ENCODE data around the gene NEB.
"Not testable (repeated sequence)": the region's sequence is repeated elsewhere in the genome, so short reads cannot be mapped to it uniquely, and the experiment has no call there.

Gene NEB

DNA sequence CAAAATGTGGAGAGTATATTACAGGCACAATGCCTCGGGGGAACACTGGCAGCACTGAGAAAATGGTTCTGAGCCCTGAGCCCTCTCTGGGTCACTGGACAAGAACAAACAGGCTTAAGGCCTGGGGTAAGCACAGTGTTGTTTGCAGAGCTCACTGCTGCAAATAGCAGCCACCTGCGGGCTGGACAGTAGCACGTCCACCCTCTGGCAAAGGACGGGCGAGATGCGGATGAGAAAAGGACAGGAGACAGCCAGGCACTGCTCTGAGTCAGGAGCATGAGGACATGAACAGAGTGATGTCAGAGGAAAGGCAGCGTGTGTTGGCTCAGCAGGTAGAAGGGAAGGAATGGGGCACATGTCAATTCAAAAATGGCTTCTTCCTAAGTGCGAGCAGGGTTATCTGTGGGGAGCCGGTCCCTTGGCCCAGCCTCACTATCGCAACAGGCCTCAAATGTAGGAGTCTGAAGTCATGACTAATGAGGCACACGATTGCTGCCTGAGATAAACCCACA lies 25.9 kb upstream of the NEB start:
- no peak for DNase-seq

DNA sequence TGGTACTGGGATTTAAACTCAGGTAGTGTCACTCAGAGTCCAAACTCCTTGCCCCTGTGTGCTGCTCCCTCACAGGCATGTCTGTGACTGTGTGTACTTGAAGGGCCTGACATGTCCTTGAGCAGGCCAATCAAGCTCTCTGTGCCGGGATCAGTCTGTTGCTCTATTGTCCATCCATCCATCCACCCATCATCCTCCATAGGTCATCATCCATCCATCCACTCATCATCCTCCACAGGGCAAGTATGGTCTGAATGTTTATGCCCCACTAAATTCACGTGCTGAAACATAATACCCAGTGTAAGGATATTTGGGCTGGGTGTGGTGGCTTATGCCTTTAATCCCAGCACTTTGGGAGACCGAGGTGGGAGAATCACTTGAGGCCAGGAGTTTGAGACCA lies 24.5 kb upstream of the NEB start:
- no peak for DNase-seq

DNA sequence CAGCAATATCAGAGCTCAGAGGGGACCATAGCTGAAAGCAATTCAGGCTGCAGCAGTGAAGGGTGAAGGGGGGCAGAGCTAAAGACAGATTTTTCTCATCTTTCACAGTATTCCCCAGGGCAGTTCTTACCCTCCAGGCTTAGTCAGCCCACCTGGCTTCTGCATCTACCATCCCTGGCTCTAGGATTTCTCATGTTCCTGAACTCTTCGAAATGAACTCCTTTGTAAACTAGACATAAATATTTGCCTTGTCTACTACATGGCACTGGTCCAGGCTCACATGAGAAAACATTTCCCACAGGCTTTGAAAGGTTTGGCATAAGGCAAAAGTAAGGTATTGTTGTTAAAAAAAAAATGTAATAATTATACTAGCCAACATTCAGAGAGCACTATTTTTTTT lies 23.6 kb upstream of the NEB start:
- no peak for DNase-seq

DNA sequence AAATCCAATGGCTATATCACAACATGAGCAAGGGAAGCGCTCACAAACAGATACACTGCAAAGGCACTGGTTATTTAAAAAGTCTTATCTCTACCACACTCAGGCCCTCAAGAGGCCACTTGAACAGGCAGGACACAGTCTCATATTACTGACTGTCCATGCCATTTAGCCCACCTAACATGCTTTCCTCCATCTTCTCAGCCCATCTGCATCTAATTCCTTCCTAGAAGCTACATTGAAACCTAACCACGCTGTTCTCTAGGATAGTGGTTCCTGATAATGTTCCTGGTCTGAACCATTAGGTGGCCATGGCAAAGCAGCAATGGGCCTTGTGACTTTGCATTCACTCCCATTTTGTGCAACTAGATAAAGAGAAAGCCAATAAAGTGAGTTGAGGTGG lies 22.5 kb upstream of the NEB start:
- DNase-seq: no peak

GRCh38 chr2:151754253-151754897 lies 20.1 kb upstream of the NEB start:
- no peak for DNase-seq

- no peak for DNase-seq
Observed at GRCh38 chr2:151753540-151753939, 19.3 kb upstream of the NEB start.

DNA sequence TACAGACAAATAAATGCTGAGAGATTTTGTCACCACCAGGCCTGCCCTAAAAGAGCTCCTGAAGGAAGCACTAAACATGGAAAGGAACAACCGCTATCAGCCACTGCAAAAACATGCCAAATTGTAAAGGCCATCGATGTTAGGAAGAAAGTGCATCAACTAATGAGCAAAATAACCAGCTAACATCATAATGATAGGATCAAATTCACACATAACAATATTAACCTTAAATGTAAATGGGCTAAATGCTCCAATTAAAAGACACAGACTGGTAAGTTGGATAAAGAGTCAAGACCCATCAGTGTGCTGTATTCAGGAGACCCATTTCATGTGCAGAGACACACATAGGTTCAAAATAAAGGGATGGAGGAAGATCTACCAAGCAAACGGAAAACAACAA lies 11.0 kb upstream of the NEB start:
- not testable (repeated sequence) for DNase-seq

DNA sequence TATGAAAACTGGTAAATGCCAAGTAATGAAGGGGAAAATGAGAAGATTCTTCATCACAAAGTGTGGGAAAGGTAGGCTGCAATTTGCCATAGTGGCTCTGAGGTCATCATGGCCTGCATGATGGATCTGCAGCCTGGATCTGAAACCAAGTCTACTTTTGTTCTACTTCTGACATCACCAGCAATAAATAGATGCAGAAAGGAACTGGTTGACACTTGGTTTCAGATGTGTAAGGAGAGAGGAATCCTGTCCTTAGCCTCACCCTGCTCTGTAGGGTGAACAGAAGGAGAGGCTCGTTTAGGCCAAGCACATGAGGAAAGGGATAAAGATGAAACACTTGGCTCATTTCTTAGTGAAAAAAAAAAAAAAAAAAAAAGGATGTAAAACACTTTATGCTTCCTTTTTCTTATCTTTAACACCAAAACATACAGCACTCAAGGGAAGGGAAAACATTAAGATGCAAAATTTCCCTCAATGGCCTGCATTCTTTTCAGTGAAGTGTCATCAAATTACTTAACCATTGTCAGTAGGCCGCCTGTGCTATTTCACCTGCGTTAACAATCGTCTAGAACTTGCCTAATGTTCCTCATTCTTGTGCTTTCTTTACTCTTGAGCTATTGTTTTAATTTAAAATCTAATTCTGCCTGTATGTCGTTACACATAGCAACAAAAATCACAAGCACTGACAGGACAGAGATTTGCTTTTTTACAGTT lies 3.9 kb downstream of the NEB start:
- DNase-seq: peak; percentile 10 to 36 (median 18)

GRCh38 chr2:151729837-151730236 lies 4.4 kb downstream of the NEB start:
- DNase-seq: peak in 2 of 3 donors; percentile 8 to 22

GRCh38 chr2:151729415-151729811 lies 4.9 kb downstream of the NEB start:
- no peak for DNase-seq

GRCh38 chr2:151728804-151729414 lies 5.4 kb downstream of the NEB start:
- DNase-seq: no peak

- DNase-seq: no peak
Observed at GRCh38 chr2:151727593-151728552, 6.4 kb downstream of the NEB start.

DNA sequence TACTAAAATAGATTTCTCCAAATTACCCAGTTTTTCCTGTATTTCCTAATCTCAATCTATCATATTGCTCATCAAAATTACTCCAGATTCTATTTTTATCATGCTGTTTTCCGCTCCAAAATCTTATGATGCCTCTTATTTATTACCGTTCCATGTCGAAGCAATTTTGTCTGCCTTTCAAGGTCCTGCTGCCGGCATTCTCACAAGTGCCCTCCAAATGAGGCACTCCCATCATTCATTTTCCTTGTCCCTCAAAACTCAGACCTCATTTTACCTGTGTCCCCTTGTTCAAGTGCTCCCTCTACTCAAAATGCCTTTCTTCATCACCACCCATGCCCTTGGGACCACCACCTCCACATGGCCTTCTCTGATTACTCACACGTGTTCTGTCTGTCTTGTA lies 13.1 kb downstream of the NEB start:
- no peak for DNase-seq

DNA sequence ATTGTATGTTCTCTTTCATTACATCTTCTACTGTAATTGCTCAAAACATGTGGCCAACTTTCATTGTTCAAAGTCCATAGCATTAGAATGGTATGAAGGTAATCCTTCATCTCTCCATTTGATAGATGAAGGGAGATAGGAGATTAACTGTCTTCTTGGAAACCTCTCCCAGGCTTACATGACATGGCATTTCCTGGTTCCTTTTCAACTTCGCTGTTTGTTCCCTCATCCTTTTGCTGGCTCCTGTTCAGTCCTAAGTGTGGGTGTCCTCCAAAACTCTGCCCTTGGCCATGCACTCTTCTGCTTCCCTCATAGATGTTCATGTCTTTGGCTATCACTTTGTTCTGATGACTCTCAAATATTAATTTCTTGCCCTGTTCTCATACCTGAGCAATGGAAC lies 13.8 kb downstream of the NEB start:
- DNase-seq: no peak

- DNase-seq: no peak
Observed at GRCh38 chr2:151718796-151719195, 15.5 kb downstream of the NEB start.

DNA sequence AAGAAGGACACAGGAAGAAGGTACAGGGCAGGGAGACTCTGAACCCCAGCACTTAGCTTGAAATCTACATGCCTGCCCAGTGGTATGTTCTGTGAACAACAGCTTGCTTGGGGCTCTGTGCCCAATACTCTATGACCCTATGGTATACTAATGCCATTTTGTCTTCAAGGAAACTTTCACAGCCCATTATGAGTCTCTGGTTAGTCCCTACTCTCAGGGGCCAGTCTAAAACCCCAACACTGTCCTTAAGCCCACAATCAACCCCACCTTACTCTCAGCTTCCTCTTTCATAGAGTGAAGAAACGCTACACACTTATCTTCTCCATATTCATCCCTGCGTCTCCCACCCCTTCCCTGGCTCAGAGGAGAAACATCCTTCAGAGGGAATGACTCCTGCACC lies 16.0 kb downstream of the NEB start:
- DNase-seq: no peak

DNA sequence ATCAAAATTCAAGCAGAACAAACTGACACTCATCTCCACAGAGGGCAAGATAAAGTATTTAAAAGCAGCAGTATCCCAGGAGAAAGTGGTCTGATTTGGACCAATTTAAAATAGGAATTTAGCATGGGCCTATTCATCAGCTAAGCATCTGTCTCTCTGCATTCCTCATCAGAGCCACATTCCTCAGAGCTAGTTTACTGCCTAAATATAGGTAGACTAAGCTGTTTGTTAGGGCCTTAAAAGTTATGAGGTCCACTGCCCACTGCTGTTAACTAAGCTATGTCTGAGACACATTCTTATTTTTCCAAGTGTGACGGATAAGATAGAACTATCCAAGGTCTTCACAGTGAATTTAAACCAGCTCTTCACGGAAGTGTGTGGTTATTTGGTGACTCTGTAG lies 17.6 kb downstream of the NEB start:
- DNase-seq: no peak

GRCh38 chr2:151713291-151713903 lies 20.9 kb downstream of the NEB start:
- DNase-seq: no peak

- DNase-seq: no peak
Observed at GRCh38 chr2:151711025-151711424, 23.3 kb downstream of the NEB start.

DNA sequence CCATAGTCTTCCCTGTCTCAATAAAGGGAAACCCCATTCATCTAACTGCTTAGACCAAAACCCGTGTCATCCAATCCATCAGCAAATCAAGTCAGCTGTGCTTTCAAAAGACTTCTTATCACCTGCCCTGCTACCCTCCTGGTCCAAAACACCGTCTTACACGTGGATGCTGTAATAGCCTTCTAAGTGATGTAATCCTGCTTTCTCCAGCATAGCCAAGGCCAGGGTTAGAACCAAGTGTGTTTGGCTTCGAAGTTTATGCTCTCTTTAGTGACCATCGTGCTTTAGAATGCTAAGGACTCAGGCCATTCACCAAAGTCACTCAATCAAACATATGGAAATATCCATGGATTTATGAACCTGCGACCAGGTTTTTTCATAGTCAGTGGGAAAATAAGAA lies 25.5 kb downstream of the NEB start:
- no peak for DNase-seq

DNA sequence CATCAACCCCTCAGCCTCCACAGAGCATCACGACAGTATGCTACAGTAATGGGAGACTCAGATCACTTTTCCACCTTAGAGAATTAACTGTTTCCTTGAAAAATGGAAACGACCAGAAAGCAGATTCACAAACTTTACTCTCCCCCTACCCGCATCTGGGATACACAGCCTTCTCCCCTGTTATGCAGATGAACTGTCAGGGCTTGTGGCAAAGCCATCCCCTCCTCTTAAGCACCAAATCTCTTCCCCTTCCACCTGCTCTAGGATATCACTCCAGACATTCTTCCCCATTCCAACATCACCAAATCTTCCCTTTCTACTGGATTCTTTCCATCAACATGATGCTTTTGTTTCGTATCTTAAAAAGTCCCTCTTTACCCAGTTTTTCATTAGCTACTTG lies 26.4 kb downstream of the NEB start:
- DNase-seq: no peak

GRCh38 chr2:151704480-151704961 lies 29.8 kb downstream of the NEB start:
- DNase-seq: not testable (repeated sequence)

Data from suppressor macrophage treated with lipopolysaccharide for 1 hour (primary cell).